Activated CD8-positive, alpha-beta memory T cell treated with anti-CD3 and anti-CD28 coated beads, Interleukin-2, amount 10 ng/mL, durations not matched to agents 7 days and 5 days (primary cell): ENCODE measurements around the gene GNAI2. TPM values are rescaled to one million over a fixed set of nuclear protein-coding genes. Genes with fewer than 3 reads are reported as not detected.
"Not testable (repeated sequence)": the region's sequence is repeated elsewhere in the genome, so short reads cannot be mapped to it uniquely, and the experiment has no call there.

Experiments used
- ATAC-seq: fragments of 150-1000 bp; cut with Tn5 transposase; one replicate; pipeline ENCODE4 v1.10.0; 2021; ENCODE audit warnings: moderate library complexity
- CTCF ChIA-PET: fragments of 350-600 bp; sonication (Branson Sonifier 250); formaldehyde crosslinking; loops from one replicate; lab custom pipeline; 2021; ENCODE audit warnings: antibody characterized with exemption; lab: Charles Lee
- DNase-seq: peaks from one replicate; pipeline ENCODE4 v3.0.0-alpha.2; 2020
- H3K27ac Mint-ChIP-seq: one replicate; pipeline ENCODE4 v1.8.0; 2021; ENCODE audit warnings: mild to moderate bottlenecking, mixed read lengths
- H3K27me3 Mint-ChIP-seq: one replicate; pipeline ENCODE4 v1.8.0; 2021; ENCODE audit warnings: mixed read lengths
- H3K36me3 Mint-ChIP-seq: one replicate; pipeline ENCODE4 v1.8.0; 2021; ENCODE audit warnings: mild to moderate bottlenecking, mixed read lengths
- H3K4me1 Mint-ChIP-seq: one replicate; pipeline ENCODE4 v1.8.0; 2021; ENCODE audit warnings: mixed read lengths
- H3K4me3 Mint-ChIP-seq: one replicate; pipeline ENCODE4 v1.8.0; 2021; ENCODE audit warnings: mild to moderate bottlenecking, moderate library complexity, mixed read lengths
- H3K9me3 Mint-ChIP-seq: one replicate; pipeline ENCODE4 v1.8.0; 2022; ENCODE audit warnings: low read depth, mixed read lengths
- total RNA-seq, 2 experiments: library from RNA; stranded (reverse); gene quantifications; one replicate each; pipeline ENCODE4 v1.2.3, GENCODE V29; 2021

The GNAI2 gene
- total RNA-seq, 2 experiments from 2014 or later = 450 to 509 TPM

GRCh38 chr3:50273689-50274065 lies 37.7 kb downstream of the GNAI2 start:
- no peaks in the 10 kb centered on the region for H3K36me3 Mint-ChIP-seq
- CTCF ChIA-PET = interaction anchor here (0.7 to 6.9 kb wide), 7 partner anchors 10 to 47 kb away, joined by 3 to 84 read pairs (median 9); partner anchors contain the start of genes HYAL3, IFRD2 and NAA80

GRCh38 chr3:50274371-50275104 lies 38.5 kb downstream of the GNAI2 start:
- ATAC-seq = peak; percentile 53
- H3K9me3 Mint-ChIP-seq = no peaks in the 10 kb centered on the region

More at GRCh38 chr3:50273689-50274065, 37.7 kb downstream of the GNAI2 start:
- H3K4me1 Mint-ChIP-seq = peaks cover 32% of the 10 kb centered on the region
- peaks cover 50% of the 10 kb centered on the region for H3K27me3 Mint-ChIP-seq
- DNase-seq = no peak
- H3K27ac Mint-ChIP-seq = no peak overlapping the region
- no peak overlapping the region for H3K4me3 Mint-ChIP-seq
- no peaks in the 10 kb centered on the region for H3K9me3 Mint-ChIP-seq
- no peak for ATAC-seq

GRCh38 chr3:50275141-50275995 lies 39.4 kb downstream of the GNAI2 start:
- DNase-seq (no peak), ATAC-seq (no peak)
- H3K4me1 Mint-ChIP-seq = peaks cover 32% of the 10 kb centered on the region
- no peak overlapping the region for H3K4me3 Mint-ChIP-seq
- H3K27ac Mint-ChIP-seq = no peak overlapping the region
- H3K36me3 Mint-ChIP-seq = no peaks in the 10 kb centered on the region
- CTCF ChIA-PET = interaction anchor here (0.6 to 6.9 kb wide), 26 partner anchors 12 to 89 kb away, joined by 3 to 84 read pairs (median 5); partner anchors contain the start of genes GNAI2, HYAL2, HYAL3 and IFRD2
- H3K27me3 Mint-ChIP-seq = peaks cover 48% of the 10 kb centered on the region
- H3K9me3 Mint-ChIP-seq = no peaks in the 10 kb centered on the region

More at GRCh38 chr3:50274371-50275104, 38.5 kb downstream of the GNAI2 start:
- H3K4me3 Mint-ChIP-seq = no peak overlapping the region
- CTCF ChIA-PET = interaction anchor here (0.6 to 6.9 kb wide), 21 partner anchors 11 to 90 kb away, joined by 3 to 84 read pairs (median 5); partner anchors contain the start of genes GNAI2, HYAL2, HYAL3 and IFRD2
- peak overlapping the region; percentile 3 for H3K27ac Mint-ChIP-seq
- peaks cover 32% of the 10 kb centered on the region for H3K4me1 Mint-ChIP-seq
- peaks cover 48% of the 10 kb centered on the region for H3K27me3 Mint-ChIP-seq
- no peaks in the 10 kb centered on the region for H3K36me3 Mint-ChIP-seq
- peak; percentile 87 for DNase-seq

DNA sequence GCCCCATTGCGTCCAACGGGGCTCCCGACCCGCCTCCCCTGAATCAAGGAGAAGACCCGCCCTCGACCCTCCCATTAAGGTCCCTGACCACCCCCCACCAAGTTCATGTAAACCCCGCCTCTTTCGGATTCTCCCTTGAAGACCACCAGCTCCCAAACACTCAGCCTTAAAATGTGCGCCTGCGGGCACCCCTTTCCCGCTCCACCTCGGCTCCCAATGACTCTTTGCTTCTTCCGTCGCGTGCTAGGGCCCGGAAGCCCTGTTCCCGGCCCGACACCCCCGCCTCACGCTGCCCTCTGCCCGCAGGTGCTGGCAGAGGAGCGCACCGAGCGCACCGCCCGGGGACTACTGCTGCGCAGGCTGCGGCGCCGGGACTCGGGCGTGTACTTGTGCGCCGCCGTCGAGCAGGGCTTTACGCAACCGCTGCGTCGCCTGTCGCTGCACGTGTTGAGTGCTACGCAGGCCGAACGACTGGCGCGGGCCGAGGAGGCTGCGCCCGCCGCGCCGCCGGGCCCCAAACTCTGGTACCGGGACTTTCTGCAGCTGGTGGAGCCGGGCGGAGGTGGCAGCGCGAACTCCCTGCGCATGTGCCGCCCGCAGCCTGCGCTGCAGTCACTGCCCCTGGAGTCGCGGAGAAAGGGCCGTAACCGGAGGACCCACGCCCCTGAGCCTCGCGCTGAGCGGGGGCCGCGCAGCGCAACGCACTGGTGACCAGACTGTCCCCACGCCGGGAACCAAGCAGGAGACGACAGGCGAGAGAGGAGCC lies 40.2 kb downstream of the GNAI2 start:
- Mint-ChIP-seq H3K9me3 (no peaks in the 10 kb centered on the region), H3K27me3 (peaks cover 48% of the 10 kb centered on the region), H3K36me3 (no peaks in the 10 kb centered on the region), H3K27ac (no peak overlapping the region), H3K4me1 (peaks cover 32% of the 10 kb centered on the region), H3K4me3 (no peak overlapping the region)
- CTCF ChIA-PET = interaction anchor here (1.0 to 4.2 kb wide), 10 partner anchors 12 to 84 kb away, joined by 4 to 21 read pairs (median 13); partner anchors contain the start of genes GNAI2, HYAL2 and IFRD2
- ATAC-seq (no peak), DNase-seq (no peak)

- Mint-ChIP-seq H3K9me3 (no peaks in the 10 kb centered on the region), H3K27me3 (peaks cover 48% of the 10 kb centered on the region), H3K4me1 (peaks cover 29% of the 10 kb centered on the region), H3K4me3 (no peak overlapping the region), H3K36me3 (no peaks in the 10 kb centered on the region), H3K27ac (no peak overlapping the region)
- no peak for ATAC-seq
- CTCF ChIA-PET = interaction anchor here (0.6 to 4.2 kb wide), 7 partner anchors 16 to 98 kb away, joined by 3 to 16 read pairs (median 6); partner anchors contain the start of genes HYAL3 and NAA80
- DNase-seq = no peak
Observed at GRCh38 chr3:50276762-50277101, 40.7 kb downstream of the GNAI2 start.

DNA sequence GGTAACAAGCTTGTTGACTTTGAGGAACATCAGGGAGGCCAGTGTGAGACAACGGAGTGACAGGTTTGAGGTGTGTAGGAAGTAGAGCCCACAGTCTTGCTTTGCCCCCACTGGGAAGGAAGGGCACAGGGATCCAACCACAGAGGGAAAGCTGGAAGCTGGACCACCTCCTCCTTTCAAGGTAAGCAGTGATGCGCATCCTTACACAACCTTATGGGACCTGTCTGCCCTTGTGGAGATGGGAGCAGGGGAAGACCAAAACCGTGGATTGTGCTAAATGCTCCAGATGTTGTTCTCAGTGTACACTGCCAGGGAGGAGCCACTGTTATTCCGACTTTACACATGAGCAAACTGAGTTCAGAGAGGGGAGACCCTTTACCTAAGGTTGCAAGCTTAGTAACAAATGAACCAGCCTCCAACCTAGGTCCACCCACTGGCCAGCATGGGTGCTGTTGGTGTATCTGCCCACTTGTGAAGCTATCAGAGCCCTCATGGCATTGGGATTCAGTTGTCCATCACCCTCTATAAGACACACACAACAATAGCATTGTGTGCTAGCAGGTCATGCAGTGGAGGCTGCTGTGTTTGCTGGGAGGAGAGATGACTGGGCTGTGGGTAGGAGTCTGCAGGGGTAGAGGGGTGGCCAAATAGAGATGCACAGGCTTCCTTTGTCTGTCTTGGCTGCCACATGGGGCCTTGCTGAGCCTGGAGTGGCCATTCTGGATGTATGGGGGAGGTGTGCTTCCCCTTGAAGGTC lies 42.3 kb downstream of the GNAI2 start:
- Mint-ChIP-seq H3K36me3 (no peaks in the 10 kb centered on the region), H3K4me1 (peaks cover 23% of the 10 kb centered on the region), H3K27me3 (peaks cover 43% of the 10 kb centered on the region), H3K27ac (no peak overlapping the region), H3K9me3 (no peaks in the 10 kb centered on the region), H3K4me3 (no peak overlapping the region)
- CTCF ChIA-PET = interaction anchor here (1.0 to 4.2 kb wide), 8 partner anchors 12 to 84 kb away, joined by 3 to 14 read pairs (median 4); partner anchors contain the start of genes HYAL3 and NAA80
- DNase-seq (no peak), ATAC-seq (no peak)

GRCh38 chr3:50278880-50279224 lies 42.8 kb downstream of the GNAI2 start, which contains the start of gene LSMEM2:
LSMEM2 (plus strand) TSS chr3:50279087; CDS start chr3:50279114, 27 bp downstream.
- Mint-ChIP-seq H3K36me3 (no peaks in the 10 kb centered on the region), H3K9me3 (no peaks in the 10 kb centered on the region), H3K27me3 (peaks cover 40% of the 10 kb centered on the region), H3K27ac (no peak within 1 kb of the TSS), H3K4me1 (peaks cover 20% of the 10 kb centered on the region), H3K4me3 (no peak within 1 kb of the TSS)
- no peak for DNase-seq
- CTCF ChIA-PET = interaction anchor here (1.0 to 4.2 kb wide), 7 partner anchors 13 to 84 kb away, joined by 3 to 12 read pairs (median 5); partner anchors contain the start of gene TUSC2
- ATAC-seq = no peak

GRCh38 chr3:50279255-50280016 lies 43.4 kb downstream of the GNAI2 start:
- Mint-ChIP-seq H3K4me3 (no peak overlapping the region), H3K36me3 (no peaks in the 10 kb centered on the region), H3K4me1 (peaks cover 15% of the 10 kb centered on the region), H3K27me3 (peaks cover 35% of the 10 kb centered on the region), H3K27ac (no peak overlapping the region), H3K9me3 (no peaks in the 10 kb centered on the region)
- ATAC-seq = no peak
- CTCF ChIA-PET = interaction anchor here (1.0 to 4.2 kb wide), 8 partner anchors 14 to 85 kb away, joined by 3 to 12 read pairs (median 5); partner anchors contain the start of genes HYAL3, NAA80 and TUSC2
- no peak for DNase-seq

DNA sequence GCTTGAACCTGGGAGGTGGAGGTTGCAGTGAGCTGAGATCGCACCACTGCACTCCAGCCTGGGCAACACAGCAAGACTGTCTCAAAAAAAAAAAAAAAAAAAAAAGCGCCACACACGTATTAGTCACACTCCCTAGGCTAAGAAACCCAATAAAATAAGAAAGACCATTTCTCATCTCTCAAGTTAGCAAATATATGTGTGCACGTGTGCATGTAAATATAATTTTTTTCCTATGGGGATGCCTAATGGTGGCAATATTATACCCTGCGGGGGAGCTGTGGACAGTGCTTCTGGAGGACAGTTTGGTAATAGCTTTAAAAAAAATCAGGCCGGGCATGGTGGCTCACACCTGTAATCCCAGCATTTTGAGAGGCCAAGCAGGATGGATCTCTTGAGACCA lies 48.1 kb downstream of the GNAI2 start:
- not testable (repeated sequence) for H3K27ac Mint-ChIP-seq, H3K27me3 Mint-ChIP-seq, H3K36me3 Mint-ChIP-seq

DNA sequence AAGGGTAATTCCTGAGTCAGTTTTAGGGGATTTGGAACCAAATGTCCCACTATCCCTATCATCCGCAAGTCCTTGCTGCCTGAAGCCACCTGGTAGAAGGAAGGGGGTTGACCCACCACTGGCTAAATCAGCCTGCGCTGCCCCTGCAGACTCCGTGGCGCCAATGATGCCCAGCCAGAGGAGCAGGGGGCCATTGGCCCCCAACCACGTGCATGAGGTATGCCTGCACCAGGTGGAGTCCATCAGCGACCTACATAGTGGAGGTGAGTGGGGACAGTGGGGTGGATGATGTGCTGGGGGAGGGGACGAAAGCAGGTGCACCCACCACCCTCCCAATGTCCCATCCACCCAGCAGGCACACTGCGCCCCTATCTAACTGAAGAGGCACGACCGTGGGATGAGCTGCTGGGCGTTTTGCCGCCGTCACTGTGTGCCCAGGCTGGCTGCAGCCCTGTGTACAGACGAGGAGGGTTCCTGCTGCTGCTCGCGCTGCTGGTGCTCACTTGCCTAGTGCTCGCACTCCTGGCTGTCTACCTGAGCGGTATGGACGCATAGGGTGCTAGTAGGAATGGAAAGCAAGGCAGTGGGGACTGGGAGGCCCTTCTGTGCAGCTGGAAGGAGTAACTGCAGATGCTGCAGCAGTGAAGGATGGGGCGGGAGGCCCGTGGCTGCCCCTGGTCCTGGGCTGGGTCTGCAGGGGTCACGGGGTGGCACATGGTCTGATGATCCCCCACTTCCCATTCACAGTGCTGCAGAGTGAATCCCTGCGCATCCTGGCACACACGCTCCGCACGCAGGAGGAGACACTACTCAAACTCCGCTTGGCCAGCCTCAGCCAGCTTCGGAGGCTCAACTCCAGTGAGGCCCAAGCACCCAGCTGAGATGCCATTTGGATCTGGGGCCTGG lies 50.6 kb downstream of the GNAI2 start:
- Mint-ChIP-seq H3K9me3 (no peaks in the 10 kb centered on the region), H3K27me3 (no peaks in the 10 kb centered on the region), H3K4me1 (peaks cover 12% of the 10 kb centered on the region), H3K4me3 (no peak overlapping the region), H3K36me3 (peaks cover 6% of the 10 kb centered on the region), H3K27ac (peak overlapping the region; percentile 32)
- ATAC-seq (no peak), DNase-seq (no peak)
- CTCF ChIA-PET = interaction anchor here (0.9 to 1.1 kb wide), 3 partner anchors 13 to 37 kb away, joined by 3 read pairs; no protein-coding TSS in a partner anchor

More for the DNA sequence above, 48.1 kb downstream of the GNAI2 start:
- not testable (repeated sequence) for ATAC-seq, H3K9me3 Mint-ChIP-seq, H3K4me3 Mint-ChIP-seq, DNase-seq, H3K4me1 Mint-ChIP-seq
- CTCF ChIA-PET = interaction anchor here (1.0 to 2.7 kb wide), 5 partner anchors 12 to 90 kb away, joined by 3 to 9 read pairs (median 8); partner anchors contain the start of gene GNAI2
